Stimulated activated CD8-positive, alpha-beta memory T cell treated with anti-CD3 and anti-CD28 coated beads, Interleukin-7, amount 100 ng/mL, for 1 hour (primary cell): ENCODE results near the gene FSTL3.

ENCODE experiments used
- DNase-seq, 2 donors: peaks; one replicate each; pipeline ENCODE4 v3.0.0-alpha.2; 2020; ENCODE audit warnings: low read depth in 2 of 2

FSTL3 gene

DNA sequence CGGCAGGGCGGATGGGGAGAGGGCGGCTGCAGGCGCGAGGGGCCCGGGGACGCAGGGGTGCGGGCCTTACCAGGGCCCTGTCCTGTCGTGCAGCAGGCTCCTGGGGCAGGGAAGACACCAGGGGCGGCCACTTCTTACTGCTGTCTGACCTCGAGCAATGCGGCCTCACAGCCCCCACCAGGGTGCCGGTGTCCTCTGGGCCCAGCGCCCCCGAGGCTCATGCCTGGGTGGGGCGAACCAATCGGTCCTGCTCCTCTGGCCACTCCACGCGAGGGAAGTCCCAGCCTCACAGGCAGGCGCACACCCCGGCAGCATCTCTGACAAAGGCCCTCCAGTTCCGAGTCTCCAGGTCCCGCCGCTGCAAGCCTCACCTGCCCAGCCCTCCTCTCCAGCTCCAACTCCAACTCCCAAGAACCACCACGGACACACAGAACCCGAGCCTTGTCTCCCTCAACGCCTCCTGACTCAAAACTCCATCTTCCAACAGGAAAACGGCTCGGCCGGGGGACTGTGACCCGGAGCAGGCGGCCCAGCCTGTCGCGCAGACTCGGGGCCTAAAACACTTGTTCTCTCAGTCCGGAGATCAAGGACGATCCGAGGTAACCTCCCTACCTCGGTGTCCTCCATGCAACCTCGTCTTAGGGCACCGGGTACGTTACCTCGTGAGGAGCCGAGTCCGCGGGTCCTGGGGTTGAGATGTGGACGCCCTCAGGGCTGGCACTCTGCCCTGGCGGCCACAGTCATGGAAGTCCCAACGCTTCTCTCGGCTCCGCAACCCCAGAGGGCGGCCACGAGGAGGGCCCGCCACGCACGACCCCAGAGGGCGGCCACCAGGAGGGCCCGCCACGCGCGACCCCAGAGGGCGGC is 30.0 kb upstream of the FSTL3 start:
- no peak for DNase-seq

DNA sequence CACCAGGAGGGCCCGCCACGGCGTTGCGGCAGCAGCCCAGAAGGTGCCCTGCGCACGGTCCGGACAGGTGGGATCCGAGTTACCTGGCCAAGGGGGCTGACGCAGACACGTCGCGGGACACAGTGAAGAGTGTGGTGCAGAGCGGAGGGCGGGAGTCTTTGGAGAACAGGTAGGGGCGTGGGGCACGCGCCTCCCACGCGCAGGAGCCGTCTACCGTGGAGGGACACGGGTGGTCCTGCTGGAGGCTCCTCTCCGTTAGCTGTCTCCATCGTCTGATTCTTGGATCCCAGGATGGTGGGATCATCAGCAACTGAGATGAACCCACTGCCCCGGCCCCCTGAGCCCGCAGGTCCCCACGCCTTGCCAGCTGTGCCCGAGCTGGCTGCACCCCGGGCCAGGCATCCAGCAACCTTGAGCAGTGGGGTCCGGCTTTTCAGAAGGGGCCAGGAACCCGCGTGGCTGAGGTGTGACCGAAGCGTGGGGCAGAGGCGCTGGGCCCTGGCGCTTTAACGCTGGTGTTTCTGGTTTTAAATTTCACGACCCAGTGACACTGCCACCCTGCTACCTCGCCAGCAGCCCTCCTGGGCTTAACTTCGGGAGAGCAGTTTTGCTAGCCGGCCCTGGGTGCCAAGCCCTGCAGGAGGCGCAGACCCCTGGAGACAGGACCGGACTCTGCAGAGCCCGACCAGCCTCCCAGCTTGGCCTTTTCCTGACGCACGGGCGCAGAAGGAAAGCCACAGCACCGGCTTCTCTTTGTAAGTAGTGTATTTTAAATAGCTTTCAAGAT is 29.2 kb upstream of the FSTL3 start:
- no peak for DNase-seq

DNA sequence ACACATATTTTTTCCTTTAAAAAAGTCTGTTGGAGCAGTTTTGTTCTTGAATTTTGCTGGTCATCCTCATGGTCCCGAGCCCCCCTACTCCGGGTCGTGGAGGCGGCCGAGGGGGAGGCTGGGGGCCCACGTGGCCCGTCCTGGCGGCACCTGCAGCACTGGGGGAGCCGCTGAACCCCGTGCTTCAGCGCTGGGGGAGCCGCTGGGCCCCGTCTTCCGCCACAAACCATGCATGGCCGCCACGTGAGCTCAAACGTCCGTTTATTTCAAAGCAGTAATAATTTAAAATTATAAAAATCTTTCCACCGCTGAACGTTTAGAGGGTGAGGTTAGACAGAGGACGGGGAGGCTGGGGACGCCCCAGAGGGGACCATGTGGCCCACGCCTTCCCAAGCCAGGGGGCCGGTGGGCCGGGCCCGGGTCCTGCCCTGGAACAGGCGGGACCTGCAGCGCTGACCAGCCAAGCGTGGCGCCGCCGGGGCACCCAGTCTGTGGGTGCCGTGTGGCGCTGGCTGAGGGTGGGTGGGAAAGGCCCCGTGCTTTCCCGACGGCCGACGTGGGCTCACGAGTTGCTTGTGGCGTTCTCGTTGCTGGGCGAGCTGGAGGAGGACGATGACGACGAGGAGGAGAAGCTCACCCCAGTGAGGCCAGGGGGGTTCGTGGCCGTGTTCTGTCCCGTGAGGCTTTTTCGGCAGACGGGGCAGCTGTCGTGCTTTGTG is 28.5 kb upstream of the FSTL3 start:
- DNase-seq: no peak

DNA sequence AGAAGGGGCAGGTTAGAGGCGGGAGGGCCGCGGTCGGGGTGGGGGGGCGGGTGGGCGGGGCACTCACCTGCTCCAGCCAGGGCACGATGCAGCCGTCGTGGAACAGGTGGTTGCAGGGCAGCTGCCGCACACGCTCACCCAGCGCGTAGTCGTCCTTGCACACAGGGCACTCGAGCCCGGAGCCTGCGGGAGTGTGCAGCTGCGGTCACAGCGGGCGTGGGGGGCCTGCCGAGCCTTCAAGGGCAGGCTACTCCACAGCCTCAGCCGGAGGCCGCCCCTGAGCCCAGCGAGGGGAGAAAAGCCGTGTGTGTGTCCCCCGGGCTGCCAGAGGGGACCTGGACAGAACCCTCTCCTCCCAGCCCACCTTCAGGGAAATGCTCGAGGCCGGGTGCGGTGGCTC is 27.9 kb upstream of the FSTL3 start:
- no peak for DNase-seq

DNA sequence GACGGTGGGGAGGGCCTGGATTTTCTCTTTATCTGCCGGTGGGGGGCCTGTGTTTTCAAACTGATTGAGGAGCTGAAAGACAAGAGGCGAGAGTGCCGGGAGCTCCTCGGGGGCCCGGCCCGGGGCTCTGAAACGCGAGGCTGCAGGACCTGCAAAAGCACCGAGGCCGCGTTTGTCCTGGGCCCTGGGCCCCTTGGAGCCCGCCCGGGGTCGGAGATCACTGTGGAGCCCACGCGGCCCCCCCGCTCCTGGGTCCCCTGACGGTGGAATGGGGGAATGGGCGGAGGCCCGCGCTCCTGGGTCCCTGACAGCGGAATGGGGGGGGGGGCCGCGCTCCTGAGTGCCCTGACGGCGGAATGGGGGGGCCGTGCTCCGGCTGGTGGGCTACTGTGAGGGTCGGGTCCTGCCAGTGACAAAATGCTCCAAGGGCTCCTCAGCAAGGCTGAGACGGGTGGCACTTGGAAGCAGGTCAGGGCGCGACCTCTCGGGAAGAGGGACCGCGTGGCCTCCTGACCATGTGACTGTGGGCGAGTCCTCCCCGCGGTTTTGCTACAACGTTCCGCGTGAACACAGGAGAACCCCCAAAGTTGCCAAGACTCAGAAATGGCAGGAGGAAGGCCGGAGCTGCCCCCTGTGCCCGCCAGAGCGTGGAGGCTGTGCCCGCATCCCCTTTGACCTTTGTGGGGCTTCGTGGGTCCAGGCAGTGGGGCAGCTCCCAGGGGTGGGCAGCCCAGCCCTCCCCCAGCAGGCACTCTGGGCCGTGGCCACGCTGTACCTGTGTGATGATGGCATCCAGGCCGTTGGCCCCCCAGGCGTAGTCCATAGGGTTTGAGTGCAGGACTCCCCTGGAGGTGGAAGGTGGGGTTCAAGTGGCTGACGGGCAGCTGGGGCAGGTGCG is 27.0 kb upstream of the FSTL3 start:
- DNase-seq: no peak

DNA sequence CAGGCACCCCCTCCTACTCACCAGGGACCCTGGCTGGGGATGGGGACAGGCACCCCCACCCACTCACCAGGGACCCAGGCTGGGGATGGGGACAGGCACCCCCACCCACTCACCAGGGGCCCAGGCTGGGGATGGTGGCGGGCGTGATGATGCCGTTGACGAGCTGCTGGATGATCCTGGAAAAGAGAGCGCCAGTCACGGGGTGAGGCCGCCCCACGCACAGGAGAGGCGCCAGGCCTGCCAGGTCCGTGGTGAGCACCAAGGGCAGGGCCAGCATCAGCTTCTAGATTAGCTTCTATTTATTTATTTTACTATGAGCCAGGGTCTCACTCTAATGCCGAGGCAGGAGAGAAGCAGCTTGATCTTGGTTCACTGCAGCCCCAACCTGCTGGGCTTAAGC is 26.1 kb upstream of the FSTL3 start:
- no peak for DNase-seq

DNA sequence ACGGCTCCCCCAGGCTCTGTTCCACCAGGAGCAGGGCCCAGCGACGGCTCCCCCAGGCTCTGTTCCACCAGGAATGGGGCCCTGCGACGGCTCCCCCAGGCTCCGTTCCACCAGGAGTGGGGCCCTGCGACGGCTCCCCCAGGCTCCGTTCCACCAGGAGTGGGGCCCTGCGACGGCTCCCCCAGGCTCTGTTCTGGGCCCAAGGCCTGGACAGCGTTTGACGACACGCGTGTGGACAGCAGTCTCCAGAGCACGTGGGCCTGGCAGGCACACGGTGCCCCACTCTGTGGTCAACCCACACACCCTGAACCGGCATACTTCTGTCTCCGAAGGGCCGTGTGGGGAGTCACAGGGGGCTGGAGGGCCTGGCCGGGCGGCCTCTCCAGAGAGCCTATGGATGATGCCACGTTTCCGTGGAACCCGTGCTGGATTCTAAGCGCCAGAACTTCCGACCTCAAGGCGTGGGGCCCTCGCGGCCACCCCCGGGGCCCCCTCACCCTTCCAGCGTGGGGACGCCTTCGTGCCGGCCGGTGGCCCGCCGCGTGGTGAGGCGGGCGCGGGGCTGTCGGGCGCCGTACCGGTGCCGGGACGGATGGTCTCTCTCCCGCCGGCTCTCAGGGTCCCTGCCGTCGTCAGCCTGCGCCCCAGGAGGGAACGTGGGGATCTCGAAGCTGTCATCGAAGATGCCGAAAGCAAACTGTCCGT is 24.9 kb upstream of the FSTL3 start:
- DNase-seq: no peak

DNA sequence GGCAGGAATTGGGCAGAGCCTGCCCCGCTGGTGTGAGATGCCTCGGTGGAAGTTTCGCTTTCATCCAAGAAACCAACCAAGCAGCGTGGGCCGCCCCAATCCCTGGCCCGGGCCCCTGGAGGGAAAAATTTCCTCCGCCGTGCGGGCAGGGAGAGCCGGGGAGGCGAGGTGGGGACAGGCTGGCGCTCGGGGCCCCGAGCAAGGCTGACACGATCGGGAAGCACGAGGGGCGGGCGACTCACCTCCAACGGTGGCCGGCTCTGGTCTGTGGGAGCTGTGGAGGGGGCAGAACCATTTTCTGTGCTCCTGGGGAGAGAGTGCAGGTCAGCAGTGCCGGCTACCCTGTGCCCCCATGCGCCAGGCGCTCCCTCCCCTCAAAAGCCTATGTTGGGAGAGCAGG is 24.2 kb upstream of the FSTL3 start:
- DNase-seq: no peak

DNA sequence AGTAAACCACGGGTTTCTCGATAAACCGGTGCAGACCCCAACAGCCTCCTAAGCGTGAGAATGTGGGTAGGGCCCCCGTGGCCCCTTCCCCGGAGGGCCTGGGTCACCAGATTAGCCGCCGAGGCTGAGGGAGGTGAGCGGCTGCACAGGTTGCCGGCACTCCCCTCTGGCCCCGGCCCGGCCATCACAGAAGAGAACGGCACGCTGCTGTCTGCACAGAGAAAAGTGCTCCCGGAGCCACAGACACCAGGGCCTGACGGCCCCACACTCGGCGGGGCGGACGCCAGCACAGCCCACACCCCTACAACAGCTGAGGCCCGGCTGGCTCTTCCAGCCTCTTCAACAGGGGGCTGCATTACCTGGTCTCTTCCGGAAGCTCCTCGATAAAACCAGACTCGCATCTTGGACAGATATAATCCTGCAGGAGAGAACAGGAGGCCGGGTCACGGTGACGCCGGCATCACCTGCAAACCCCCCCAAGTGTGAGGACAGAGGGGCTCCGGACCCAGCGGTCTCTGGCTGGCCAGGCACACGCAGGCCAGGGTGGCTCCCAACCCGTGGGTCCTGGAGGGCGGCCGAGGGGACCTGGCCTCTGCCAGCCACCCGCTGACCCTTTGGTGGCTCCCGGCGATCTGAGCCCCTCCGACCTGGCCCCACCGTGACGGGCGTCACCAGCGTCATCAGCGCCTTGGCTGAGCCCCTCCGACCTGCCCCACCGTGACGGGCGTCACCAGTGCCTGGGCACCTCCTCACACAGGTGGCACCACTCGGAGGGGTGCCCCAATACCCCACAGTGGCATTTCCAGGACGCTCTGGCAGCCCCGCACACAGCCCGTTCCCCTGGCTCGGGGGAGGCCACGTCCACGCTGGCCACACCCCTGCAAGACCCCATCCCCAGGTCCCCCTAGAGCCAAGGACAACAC is 23.5 kb upstream of the FSTL3 start:
- no peak for DNase-seq

DNA sequence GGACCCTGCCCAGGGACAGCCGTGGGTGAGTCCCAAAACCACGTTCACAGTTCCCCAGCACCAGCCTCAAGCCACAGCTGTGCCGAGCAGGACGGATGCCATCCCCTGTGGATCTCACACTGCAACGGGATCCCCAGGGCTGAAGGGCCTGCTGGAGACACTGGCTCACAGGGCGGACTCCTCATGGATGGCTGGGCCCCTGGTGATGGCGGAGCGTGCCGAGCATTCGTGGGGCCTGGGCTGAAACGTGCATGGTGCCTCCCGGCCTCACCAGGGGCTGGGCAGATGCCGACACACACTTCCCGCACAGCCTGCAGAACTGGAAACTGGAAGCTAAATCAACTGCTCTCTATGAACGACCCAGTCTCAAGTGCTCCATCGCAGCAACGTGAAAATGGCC is 22.8 kb upstream of the FSTL3 start:
- DNase-seq: no peak

DNA sequence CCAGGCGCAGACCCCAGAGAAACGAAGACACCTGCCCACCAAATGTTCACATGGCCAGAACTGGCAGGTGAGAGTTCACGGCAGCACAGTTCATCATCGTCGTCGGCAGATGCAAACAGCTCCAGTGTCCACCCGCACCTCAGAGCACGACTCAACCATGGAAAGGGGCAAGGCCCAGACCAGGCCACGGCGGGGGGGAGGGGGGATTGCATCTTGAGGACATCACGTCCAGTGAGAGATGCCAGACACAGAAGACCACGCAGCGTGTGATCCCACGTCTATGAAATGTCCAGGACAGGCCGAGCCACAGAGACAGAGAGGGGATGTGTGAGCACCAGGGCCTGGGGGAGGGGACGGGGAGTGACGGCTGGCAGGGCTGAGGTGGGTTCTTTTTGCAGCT is 20.5 kb upstream of the FSTL3 start:
- no peak for DNase-seq

DNA sequence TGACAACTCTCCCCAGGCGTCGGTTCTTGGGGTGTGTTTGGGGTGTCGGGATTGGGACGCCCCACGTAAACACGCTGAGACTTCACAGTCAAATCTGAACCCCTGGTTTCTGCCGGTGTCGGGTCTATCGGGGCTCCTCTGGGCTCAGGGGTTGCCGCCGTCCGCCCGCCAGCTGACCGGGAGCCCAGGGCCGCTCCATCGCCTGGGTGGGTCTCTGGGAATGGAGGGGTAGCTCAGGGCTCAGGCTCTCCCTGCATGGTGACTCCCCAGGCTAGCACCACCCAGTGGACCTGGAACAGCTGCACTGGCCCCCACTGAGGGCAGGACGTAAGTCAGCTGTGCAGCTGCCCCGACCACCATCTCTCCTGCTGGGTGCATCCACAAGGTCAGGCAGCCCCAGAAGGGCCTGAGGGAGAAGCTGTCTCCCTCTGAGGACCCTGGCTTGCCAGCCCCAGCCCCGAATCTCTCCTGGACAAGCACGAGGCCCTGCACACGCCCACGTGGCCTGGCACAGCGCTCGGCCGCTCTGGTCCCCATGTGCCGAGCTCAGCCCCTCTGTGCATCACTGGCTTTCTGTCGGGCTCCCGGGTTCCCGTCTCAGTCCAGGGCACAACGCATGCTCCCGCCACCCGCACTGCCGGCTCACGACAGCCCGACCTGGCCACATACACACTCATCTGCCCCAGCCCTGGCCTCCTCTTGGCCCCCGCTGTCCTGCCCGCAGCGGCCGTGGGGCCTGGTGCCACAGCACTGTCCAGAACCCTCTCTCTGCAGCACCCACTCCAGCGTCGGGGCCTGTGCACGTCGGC is 19.2 kb upstream of the FSTL3 start:
- no peak for DNase-seq

DNA sequence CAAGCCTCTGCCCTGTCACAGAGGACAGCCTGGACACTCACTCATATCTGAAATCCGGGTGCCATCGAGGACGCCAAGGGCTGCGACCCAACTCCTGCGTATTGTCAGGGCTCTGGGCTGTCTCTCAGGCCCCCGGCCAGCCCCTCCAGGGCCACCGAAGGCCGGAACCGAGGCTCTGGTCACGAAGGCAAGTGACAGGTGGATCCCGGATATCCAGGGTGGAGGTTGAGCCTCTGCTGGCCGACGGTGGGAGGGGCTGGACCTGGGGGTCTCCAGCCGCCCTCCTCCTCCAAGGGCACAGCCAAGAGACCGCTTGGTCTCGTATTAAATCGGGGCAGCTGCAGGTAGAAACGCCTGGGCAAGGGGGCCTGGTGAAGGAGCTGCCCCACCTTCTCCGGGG is 18.6 kb upstream of the FSTL3 start:
- DNase-seq: no peak

DNA sequence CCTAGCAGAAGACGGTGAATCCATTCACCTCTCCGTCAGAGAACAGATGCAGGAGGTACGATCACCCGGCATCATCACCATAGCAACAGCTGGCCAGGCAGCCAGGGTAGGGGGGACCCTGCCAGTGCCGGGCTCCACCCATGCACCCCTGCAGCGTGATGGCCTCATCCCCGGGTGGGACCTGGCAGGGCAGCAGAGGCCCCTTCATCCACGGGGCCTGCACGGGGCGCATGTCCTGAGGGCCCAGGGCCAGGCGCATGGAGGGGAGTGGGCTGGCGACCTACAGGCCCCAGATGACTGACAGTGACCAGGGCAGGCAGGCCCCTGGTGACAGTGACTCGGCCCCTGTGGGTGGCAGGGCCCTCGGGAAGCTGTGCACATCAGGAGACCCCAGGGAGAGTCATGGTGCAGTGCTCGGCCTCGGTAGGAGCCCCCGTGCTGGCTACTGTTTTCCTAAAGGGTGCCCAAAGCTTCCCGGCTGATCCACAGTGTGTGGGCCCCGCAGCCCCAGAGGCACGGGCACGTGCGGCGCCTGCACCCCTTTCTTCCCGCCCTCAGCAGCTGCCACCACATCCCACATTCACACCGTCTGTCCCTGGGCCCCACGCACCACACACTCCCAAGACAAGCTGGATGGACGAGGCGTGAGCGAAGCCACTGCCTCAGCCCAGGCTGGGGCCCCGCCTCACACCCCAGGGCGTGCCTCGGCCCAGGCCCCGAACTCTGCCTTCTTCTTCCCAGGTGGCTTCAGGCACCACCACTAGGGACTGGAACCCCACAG is 17.9 kb upstream of the FSTL3 start:
- no peak for DNase-seq

DNA sequence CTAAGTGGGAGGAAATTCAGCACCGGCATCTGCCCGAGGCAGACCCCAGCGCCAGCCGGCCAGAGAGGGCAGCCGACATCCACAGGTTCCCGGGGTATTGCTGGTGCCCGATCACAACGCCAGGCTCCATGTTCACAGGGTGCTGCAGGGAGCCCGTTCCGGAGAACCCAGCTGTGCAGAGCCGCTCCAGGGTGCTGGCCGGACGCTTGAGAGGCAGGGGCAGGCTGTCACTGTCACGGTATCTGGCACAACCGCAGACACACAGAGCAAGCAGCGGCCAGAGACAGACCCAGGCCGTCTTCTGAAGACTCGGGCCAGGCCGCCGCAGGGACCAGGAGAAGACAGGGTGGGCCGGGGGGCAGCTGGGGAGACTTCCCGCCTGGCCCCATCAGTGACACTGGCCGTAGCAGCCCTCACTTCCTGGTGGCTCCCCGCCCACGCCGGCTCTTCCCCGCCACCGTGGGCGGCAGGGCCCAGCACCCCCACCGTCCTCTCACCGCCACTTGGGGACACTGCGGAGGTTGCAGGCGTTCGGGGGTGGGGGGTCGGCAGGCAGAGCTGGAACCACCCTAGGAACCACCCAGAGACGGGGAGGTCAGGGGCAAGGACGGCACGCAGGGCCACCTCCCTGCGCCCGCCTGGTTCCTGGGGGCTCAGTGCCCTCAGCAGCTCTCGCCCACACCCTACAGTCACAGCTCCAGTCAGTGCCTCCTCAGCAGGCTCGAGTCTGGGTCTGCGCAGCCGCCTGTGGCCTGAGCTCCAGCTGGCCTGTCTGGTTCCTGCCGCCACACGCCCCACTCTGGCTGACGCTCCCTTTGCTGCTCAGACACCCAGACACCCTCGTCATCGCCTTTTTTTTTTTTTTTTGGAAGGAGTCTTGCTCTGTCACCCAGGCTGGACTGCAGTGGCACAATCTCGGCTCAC is 17.0 kb upstream of the FSTL3 start:
- DNase-seq: no peak

DNA sequence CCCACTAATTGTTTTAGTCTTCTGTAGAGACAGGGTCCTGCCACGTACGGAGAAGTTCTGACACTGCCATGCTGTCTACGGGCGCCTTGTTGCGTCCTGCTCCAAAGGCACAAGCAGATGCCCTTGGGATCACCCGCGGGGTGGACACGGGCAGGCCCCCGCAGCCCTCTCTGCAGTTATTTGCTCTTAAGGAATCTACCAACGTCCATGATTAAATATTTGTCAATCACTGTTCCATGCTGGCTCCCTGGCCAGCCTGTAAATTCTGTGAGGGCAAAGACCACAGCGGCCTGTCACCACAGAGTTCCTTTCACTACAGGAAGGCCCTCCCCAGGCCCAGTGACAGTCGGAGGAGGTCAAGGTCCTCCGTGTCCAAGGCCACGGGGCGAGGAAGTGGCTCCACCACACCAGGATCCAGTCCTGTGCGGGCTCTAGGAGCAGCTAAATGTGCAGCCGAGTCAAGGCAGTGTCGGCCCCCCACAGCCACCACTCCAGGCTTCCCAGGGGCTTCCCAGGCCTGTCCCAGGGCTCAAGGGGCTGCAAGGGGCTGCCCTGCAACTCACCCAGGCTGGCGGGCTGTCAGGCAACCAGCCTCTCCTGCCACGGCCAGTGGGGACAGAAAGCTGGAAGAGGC is 15.3 kb upstream of the FSTL3 start:
- DNase-seq: no peak
